IMR-90 (cell line): ENCODE data around the gene ARHGEF39. TPM values are rescaled to one million over a fixed set of nuclear protein-coding genes. Genes with fewer than 3 reads are reported as not detected.
"Not testable (repeated sequence)": the region's sequence is repeated elsewhere in the genome, so short reads cannot be mapped to it uniquely, and the experiment has no call there.

Experiments used
- ATAC-seq: fragments of 200-7000 bp; cut with Tn5 transposase; 2 replicates; pipeline ENCODE4 v1.9.1; 2020; ENCODE audit warnings: low read depth, mild to moderate bottlenecking, moderate library complexity
- BruUV-seq: library from RNA; stranded (reverse); fragments of 400-500 nt; replicated peaks from 2 replicates; lab custom pipeline; 2021; lab: Mats Ljungman, UMichigan
- CTCF ChIA-PET: fragments of 300-600 bp; formaldehyde crosslinking; extraction: SDS; loops from one replicate; lab custom pipeline; 2021; ENCODE audit warnings: antibody characterized with exemption; lab: Yijun Ruan, JAX
- POLR2A ChIA-PET: fragments of 300-600 bp; sonication (Branson Sonifier 250); formaldehyde crosslinking; loops from one replicate; lab custom pipeline; 2022; ENCODE audit warnings: antibody characterized with exemption; ENCODE audit not compliant: unreplicated experiment; lab: Charles Lee
- DNase-seq: peaks from one replicate; pipeline ENCODE4 v3.0.0; 2013
- H2AFZ ChIP-seq: replicated peaks from 2 replicates; pipeline ENCODE3; 2013; ENCODE audit warnings: low read length, mild to moderate bottlenecking; ENCODE audit not compliant: poor library complexity
- H2AK5ac ChIP-seq: 2 replicates; pipeline ENCODE4 v1.6.1; 2013; ENCODE audit warnings: low read depth, low read length, inconsistent platforms
- H2AK9ac ChIP-seq: replicated peaks from 2 replicates; pipeline ENCODE3; 2013; ENCODE audit warnings: mild to moderate bottlenecking, low read depth, low read length, moderate library complexity; ENCODE audit not compliant: poor library complexity
- H2BK120ac ChIP-seq: 2 replicates; pipeline ENCODE4 v1.6.1; 2013; ENCODE audit warnings: low read depth, low read length, inconsistent platforms
- H2BK15ac ChIP-seq: 3 replicates; pipeline ENCODE4 v1.6.1; 2013; ENCODE audit warnings: low read depth, low read length, inconsistent platforms
- H2BK20ac ChIP-seq: 2 replicates; pipeline ENCODE4 v1.6.1; 2013; ENCODE audit warnings: low read depth, mild to moderate bottlenecking, inconsistent platforms, low read length, moderate library complexity
- H2BK5ac ChIP-seq: 2 replicates; pipeline ENCODE4 v1.6.1; 2013; ENCODE audit warnings: mild to moderate bottlenecking, low read depth, low read length, inconsistent platforms; ENCODE audit not compliant: poor library complexity, severe bottlenecking
- H3K14ac ChIP-seq: replicated peaks from 2 replicates; pipeline ENCODE4 v1.6.1; 2013; ENCODE audit warnings: low read depth, low read length, inconsistent platforms
- H3K18ac ChIP-seq: 2 replicates; pipeline ENCODE4 v1.6.1; 2013; ENCODE audit warnings: low read depth, low read length, control low read depth
- H3K23ac ChIP-seq: 2 replicates; pipeline ENCODE4 v1.6.1; 2013; ENCODE audit warnings: low read depth, low read length, inconsistent platforms
- H3K27ac ChIP-seq: 2 replicates; pipeline ENCODE4 v1.5.1; 2013; ENCODE audit warnings: mild to moderate bottlenecking, control low read depth, low read length; ENCODE audit not compliant: insufficient read depth
- H3K27me3 ChIP-seq: 2 replicates; pipeline ENCODE4 v1.6.1; 2013; ENCODE audit warnings: low read length; ENCODE audit not compliant: control insufficient read depth, insufficient read depth
- H3K36me3 ChIP-seq: 2 replicates; pipeline ENCODE4 v1.6.1; 2013; ENCODE audit warnings: low read length, mixed read lengths; ENCODE audit not compliant: control insufficient read depth, insufficient read depth
- H3K4ac ChIP-seq: 2 replicates; pipeline ENCODE4 v1.6.1; 2013; ENCODE audit warnings: low read depth, low read length, inconsistent platforms
- H3K4me1 ChIP-seq: 2 replicates; pipeline ENCODE4 v1.6.1; 2013; ENCODE audit warnings: low read length, mixed read lengths; ENCODE audit not compliant: control insufficient read depth, insufficient read depth
- H3K4me2 ChIP-seq: 2 replicates; pipeline ENCODE4 v1.6.1; 2013; ENCODE audit warnings: low read depth, mild to moderate bottlenecking, control low read depth, low read length, moderate library complexity
- H3K4me3 ChIP-seq: 2 replicates; pipeline ENCODE4 v1.5.1; 2013; ENCODE audit warnings: low read depth, mild to moderate bottlenecking, control low read depth, low read length, moderate library complexity; ENCODE audit not compliant: insufficient read depth
- H3K56ac ChIP-seq: 2 replicates; pipeline ENCODE4 v1.6.1; 2013; ENCODE audit warnings: low read length, inconsistent platforms; ENCODE audit not compliant: insufficient read depth; ENCODE audit errors: extremely low read depth
- H3K79me1 ChIP-seq, 2 experiments: 2 replicates each; pipeline ENCODE4 v1.6.1; 2013; ENCODE audit warnings: low read length in 2 of 2, inconsistent platforms in 1 of 2, low read depth in 1 of 2
- H3K9ac ChIP-seq: 2 replicates; pipeline ENCODE4 v1.6.1; 2013; ENCODE audit warnings: low read depth, low read length, control low read depth
- H3K9me1 ChIP-seq: 2 replicates; pipeline ENCODE4 v1.6.1; 2013; ENCODE audit warnings: low read length, inconsistent platforms; ENCODE audit not compliant: insufficient read depth
- H3K9me3 ChIP-seq: 2 replicates; pipeline ENCODE4 v1.6.1; 2013; ENCODE audit warnings: low read length; ENCODE audit not compliant: control insufficient read depth, insufficient read depth
- H4K20me1 ChIP-seq: 2 replicates; pipeline ENCODE4 v1.6.1; 2013; ENCODE audit warnings: low read length, inconsistent platforms; ENCODE audit not compliant: insufficient read depth
- H4K5ac ChIP-seq: 2 replicates; pipeline ENCODE4 v1.6.1; 2013; ENCODE audit warnings: mild to moderate bottlenecking, low read depth, low read length, control low read depth
- H4K8ac ChIP-seq, 2 experiments: 2 replicates each; pipeline ENCODE4 v1.6.1; 2013; ENCODE audit warnings: low read depth in 2 of 2, low read length in 2 of 2, control low read depth in 1 of 2, inconsistent platforms in 1 of 2
- H4K91ac ChIP-seq: 2 replicates; pipeline ENCODE4 v1.6.1; 2013; ENCODE audit warnings: low read depth, low read length, inconsistent platforms; ENCODE audit not compliant: insufficient read depth
- WGBS, 2 experiments: methylation state at CpG; one replicate each; pipeline versions ENCODE4 v1.1.5 to v1.1.7; 2013; ENCODE audit warnings: missing lambda C conversion rate in 2 of 2; ENCODE audit not compliant: insufficient read length in 1 of 2; ENCODE audit errors: extremely low coverage in 2 of 2; 5-methylcytosine and 5-hydroxymethylcytosine counted together
- dilution Hi-C: fragments of 300-500 bp; cut with HindIII; formaldehyde crosslinking; loops from one replicate; pipeline ENCODE4 v1.14.3; 2018; ENCODE audit warnings: low sequenced_read_pairs; ENCODE audit not compliant: unreplicated experiment
- in situ Hi-C: fragments of 300-500 bp; cut with MboI; formaldehyde crosslinking; loops from 3 replicates; pipeline ENCODE4 v1.14.3; 2019; ENCODE audit warnings: low sequenced_read_pairs, inconsistent platforms, mixed read lengths
- intact Hi-C: fragments of 100-400 bp; cut with micrococcal nuclease; formaldehyde crosslinking; loops from 2 replicates; pipeline ENCODE4 v1.10.0; 2022
- polyA plus RNA-seq, 3 experiments: library from polyadenylated mRNA; depleted of rRNA; stranded (reverse); fragments of >200 nt; gene quantifications; 2 replicates each; pipeline ENCODE4 v1.2.3, GENCODE V29; 2012; ENCODE audit warnings: low replicate concordance in 1 of 3
- total RNA-seq: library from RNA; depleted of rRNA; stranded (reverse); fragments of >200 nt; gene quantifications from 2 replicates; pipeline ENCODE4 v1.2.3, GENCODE V29; 2012

Gene ARHGEF39
- total and polyA plus RNA-seq, 2 of the 4 experiments (the other 2 are of a cell fraction), result 2.5 to 2.8 TPM

- H3K9me3 ChIP-seq, H3K18ac ChIP-seq, H2AFZ ChIP-seq, H3K9ac ChIP-seq, H3K27ac ChIP-seq, H2BK20ac ChIP-seq, dilution Hi-C loops, H3K56ac ChIP-seq, H3K36me3 ChIP-seq, BruUV-seq, H2AK5ac ChIP-seq, H2BK5ac ChIP-seq, H2AK9ac ChIP-seq, H3K9me1 ChIP-seq, intact Hi-C loops, H4K91ac ChIP-seq, H3K4me1 ChIP-seq, H2BK15ac ChIP-seq, H3K14ac ChIP-seq, H3K23ac ChIP-seq, H3K27me3 ChIP-seq, H3K4ac ChIP-seq, H3K4me2 ChIP-seq, in situ Hi-C loops, H4K20me1 ChIP-seq, H2BK120ac ChIP-seq, DNase-seq, H3K4me3 ChIP-seq, H3K79me1 ChIP-seq, ATAC-seq: not testable (repeated sequence)
- Histone ChIP-seq H4K5ac (peak overlapping the region; percentile 32; the same call in 1 of the 2 replicates), H4K8ac (peak overlapping the region in 1 of 2 experiments; percentile 88; a peak in 2 of 4 replicates)
- CTCF ChIA-PET, result interaction anchor here (1.3 to 2.6 kb wide), 3 partner anchors 12 to 34 kb away, joined by 4 to 19 read pairs (median 13); partner anchors contain the start of genes CCDC107 and RMRP
- no CpG with 5 or more reads among the region's 10 CpGs for WGBS, 2 experiments
- POLR2A ChIA-PET, result interaction anchor here (0.5 kb wide), 1 partner anchor 77 kb away, joined by 6 read pairs; no protein-coding TSS in a partner anchor
Measured at GRCh38 chr9:35645736-35646135, 19.3 kb downstream of the ARHGEF39 start.
